NCI-H526 treated with DMSO at 0.1 percent for 48 hours (cell line): Measurements from ENCODE around the gene SLC1A4.
"Not testable (repeated sequence)": the region's sequence is repeated elsewhere in the genome, so short reads cannot be mapped to it uniquely, and the experiment has no call there.

ENCODE experiments used
- DNase-seq: peaks from one replicate; lab custom pipeline; 2025; lab: John Stamatoyannopoulos, UW

SLC1A4 gene

DNA sequence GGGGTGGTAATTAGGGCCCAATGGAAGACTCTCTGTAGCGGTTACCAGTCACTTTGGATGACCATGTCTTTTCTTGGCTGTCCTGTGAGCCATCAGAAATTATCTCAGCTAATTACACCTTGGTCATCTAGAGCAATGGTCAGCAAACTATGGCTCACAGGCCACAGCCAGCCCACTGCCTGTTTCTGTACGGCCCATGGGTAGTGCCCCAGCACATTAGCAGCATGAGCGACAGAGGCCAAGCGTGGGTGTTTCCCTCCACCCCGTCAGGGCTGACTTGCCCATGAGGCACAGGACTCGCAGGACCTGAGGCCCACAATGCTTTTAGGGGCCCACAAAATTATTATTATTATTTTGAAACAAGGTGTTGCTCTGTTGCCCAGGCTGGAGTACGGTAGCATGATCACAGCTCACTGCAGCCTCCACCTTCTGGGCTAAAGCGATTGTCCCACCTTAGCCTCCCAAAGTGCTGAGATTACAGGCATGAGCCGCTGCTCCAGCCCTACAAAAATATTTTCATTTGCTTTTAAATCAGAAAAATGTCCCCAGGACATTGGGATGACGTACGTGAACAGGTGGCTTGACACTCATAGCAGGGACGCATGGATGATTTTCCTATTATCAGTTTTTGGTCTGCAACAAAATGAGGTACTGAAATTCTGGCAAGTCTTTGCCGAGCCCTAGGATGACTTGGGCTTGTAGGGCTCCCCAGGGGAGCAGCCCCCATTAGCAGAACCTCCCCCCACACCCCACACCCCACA lies 37.7 kb downstream of the SLC1A4 start:
- no peak for DNase-seq

DNA sequence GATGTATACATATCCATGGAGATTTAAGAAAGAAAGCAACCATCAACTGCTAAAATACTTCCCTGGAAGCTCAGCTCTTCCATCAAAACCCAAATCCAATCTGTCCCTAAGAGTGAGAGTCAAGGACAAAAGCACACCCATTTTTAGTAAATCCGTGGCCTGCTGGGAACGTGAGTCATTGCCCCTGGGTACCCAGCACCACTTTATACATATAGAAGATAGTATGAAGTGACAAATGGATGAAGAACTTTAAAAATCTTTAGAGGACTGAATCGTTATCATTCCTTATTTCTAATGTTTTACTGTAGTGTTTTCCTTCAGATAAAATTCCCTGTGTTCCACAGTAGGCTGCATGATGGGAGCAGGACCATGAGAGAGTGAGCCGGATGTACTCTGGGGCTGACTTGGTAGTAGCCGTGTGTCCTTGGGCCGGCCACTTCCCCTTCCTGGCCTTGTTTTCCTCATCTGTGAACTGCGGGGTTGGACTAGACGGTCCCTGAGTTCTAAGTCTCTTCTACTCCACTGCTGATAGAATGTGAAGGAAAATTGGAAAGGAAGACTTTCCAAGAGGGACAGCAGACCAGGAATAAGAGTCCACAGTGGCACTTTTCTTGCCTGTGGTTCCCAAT lies 38.5 kb downstream of the SLC1A4 start:
- DNase-seq = no peak

DNA sequence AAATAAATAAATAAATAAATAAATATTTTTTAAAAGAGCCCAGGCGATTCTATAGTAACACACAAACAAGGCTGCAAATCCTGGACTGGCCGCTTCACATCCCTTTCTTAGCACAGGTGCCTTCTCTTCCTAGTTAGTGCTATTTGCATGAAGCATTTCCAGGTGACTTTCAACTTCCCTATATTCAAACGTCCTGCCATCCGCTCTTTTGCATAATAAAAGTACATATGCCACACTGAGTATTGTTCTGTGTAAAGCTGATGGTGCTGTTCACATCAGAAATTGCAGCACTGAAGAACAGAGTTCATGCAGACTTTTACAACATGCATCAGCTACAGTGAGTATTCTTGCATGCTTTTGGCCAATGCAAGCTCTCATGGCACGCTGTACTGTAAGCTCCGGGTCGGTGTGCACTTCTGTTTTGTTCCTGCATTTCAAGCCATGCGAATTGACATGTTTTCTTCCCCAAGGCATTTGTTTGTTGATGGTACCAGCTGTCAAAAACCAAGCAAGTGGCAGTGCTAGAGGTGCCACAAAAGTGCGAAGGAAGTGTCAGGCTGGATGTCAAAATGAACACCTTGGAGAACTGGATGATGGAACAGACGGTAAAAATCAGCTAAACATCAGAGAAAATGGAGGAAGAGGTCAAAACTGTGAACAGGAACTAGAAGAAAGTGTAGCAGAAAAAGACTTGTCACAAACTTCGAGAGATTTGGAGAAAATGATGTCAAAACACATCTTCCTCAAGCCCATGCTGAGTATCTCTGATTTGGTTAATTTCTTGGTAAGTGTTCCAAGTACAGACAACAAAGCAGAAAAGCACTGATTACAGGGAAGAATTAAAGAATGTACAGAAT lies 41.5 kb downstream of the SLC1A4 start:
- peak; percentile 97 for DNase-seq

DNA sequence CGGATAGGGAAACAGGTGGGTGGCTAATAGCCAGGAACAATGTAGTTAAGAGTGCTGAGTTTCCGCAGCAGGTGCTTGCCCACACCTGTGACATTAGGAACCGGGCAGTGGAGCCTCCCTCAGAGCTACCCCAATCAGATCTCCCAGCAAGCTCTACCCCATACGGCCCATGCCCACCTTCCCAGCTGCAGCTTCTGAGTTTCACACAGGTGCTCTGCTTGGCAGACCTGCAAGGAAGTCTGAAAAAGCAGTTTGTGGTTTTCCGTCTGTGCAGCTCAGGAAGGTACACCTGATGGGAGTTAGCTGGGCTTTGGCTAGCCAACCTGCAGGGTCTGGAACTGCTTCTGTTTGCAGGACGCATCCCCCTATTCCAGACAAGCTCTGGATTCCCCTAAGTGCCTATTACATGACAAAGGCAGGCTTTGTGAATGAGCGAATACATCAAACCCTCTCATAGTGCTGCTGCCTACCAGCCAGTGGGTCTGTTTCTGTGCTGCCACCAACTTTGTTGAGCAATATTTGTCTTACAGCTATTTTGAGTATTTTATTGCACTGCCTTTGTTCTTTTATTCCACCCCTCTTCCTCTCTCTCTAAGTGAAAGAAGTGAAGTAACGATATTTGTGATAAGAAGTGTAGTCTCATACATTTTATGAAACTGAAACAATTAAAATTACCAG lies 42.3 kb downstream of the SLC1A4 start:
- peak; percentile 64 for DNase-seq

DNA sequence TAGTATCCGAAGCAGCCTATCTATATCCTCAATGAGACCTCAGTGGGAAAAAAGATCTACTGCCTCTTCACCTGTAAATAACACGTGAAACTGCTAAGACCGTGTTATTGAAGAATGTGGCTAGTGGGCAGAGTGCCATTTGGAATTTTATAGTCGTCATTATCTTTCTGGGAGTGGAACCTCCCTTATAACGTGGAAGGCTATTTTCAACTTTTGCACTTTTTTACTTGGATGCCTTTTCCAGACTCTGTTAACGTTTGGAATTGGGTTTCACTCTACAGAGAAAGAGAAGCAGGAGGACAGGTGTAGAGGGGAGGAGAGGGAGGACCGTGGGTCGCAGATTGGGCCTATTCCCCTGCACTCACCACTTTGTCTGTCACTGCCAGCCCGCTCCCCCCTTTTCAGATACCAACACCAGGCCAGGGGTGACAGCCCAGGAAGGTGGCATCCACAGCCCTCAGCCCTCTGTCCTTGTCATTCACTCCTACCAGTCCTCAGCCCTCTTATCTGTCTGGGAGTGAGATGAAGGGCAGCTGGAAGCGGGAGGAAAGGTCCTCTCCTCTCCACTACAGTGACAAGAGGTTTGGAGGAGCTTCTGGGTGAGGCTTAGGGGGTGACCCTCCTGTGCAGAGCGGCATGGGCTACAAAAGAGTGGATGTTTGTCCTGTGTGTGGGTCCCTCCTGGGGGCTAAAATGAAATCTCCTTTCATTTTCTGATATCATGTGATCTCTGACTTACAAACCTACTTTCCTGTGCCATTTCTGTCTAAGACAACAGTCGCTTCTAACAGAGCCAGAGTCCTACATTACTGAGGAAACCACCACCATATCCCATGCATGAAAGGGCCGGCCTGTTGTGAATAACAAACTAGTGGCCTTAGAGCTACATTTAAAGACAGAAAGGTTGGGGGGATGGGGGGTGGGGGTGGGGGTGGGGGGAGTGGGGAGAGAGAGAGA lies 43.1 kb downstream of the SLC1A4 start:
- DNase-seq = no peak

DNA sequence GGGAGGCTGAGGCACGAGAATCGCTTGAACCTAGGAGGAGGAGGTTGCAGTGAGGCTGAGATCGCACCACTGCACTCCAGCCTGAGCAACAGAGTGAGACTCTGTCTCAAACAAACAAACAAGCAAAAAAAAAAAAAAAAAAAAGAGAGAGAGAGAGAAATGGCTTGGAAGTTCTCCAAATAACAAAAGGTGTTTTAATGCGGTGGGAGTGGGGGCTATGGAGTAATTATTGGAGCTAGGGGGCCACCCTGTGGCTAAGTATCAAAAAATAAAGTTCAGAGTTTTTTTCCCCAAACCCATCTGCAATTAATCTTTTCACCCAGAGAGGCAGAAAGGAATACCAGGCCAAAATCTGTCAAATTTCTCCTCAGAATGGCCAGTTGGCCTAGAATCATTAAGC lies 44.0 kb downstream of the SLC1A4 start:
- peak; percentile 13 for DNase-seq

DNA sequence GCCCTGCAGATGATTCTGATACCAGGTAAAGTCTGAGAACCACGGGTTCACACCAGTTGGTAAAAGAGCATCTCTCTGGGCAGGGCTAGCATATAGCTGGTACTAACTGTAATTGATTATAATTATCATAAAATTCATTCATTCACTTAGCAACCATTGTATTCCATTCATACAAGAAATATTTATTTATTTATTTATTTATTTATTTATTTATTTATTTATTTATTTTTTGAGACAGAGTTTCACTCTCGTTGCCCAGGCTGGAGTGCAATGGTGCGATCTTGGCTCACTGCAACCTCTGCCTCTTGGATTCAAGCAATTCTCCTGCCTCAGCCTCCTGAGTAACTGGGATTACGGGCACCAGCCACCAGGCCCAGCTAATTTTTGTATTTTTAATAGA lies 44.5 kb downstream of the SLC1A4 start:
- not testable (repeated sequence) for DNase-seq

DNA sequence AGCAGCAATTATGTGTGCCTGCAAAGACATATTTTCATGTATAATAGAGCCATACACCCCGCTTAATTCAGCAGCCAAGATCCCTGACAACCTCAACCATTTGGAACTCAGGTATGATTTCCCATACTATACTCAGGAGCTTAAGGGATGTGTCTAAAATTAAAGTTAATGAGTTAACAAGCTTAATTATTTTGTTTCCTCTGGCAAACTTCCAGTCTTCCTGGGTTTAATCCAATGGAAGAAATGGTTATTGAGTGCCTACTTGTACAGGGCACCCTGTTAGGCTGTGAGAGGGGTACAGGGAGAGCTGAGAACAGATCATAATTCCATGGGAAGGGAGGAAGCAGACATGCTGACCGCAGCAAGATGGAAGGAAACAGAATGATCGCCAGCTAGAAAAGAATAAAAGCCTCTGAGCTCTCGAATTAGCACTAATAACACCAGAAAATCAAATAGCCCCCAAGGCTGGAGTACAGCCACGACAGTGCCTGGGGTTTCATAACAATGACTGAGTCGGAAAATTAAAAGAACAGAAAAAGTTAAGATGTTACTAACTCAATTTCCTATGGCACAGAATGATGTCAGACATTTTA lies 46.2 kb downstream of the SLC1A4 start:
- no peak for DNase-seq

DNA sequence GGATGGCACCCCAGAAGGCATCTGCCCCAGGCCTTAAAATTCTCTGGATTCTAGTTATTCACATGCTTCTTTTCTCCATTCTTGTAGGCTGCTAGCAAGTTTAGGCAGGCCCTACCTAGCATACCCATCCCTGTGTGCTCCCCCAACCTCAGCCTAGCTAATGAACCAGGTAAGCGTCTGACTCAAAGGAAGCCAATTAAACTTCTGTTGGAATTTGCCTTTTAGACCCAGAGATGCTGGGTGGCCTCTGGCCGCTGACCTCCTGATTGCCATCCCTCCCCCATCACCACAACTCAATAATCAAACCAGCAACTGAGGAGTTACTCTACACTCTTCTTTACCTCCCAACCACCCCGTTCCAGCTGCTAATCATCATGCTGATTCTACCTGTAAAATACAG lies 48.0 kb downstream of the SLC1A4 start:
- no peak for DNase-seq

DNA sequence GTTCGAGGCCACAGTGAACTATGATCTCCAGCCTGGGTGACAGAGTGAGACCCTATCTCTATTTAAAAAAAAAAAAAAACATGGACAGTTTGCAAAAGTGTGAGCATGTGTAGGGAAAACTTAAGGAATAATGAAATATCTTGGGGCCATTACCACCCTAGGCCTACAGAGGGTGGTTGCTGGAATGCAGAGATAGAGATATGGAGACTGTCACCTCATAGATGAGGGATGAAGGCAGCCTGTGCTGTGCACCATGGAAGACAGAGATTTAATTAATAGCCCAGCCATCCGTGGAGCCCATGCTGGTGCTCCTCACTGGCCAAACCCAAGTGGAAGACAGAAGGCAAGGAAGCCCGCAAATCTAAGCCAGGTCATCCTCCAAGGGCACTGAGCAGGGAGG lies 50.4 kb downstream of the SLC1A4 start:
- no peak for DNase-seq

DNA sequence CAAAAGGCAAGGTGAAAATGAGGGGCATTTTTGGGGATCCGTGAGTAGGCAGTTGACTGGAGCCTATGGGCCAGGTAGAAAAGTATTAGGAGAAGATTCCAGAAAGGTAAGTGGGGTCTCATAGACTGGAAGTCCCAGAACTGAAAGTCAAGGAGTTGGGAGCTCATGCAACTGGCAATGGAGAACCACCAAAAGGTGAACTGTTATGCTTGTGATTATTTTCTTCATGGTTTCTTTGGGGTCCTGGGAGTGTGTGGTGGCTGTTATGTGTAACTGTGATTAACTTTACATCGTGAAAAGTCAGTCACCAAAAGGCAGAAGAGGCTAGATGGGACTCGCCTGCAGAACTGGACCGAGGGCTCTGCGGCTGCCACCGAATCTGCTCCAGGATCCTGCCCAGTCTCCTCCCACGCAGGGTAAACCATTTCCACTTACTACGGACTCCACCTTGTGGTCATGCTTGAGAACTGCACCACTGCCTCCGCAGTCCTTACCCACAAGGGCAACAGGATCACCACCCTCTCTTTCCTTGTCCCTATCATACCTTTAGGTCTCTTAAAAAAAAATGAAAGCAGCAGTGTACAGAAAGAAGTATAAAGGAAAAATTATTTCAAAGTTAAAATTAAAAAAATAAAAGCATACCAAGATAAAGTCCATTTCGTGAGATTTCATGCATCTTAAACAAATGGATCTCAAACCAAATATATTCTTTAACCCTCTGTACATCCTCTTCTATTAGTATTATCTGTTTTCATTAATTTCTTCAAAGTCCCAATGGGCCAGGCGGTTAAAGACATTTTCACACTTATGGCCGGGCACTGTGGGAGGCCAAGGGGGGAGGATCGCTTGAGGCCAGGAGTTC lies 51.4 kb downstream of the SLC1A4 start:
- peak; percentile 71 for DNase-seq

DNA sequence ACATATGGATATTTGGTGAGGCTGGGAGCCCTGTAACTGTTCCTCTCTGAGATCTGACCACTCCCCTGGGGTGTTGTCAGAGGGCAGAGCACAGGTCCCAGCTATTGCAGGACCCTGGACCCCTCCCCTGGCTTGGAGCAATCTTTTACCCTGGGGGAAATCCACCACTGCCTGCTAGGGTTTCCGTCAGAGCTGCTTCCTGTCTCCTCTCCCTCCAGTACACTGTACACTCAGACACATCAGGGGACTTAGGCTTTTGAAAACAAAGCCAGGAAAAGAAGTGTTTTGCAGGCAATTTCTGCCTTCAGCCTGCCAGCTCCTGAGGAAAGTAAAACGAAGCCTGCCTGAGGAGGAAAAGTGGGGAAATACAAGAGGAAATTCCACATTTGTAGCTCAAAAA lies 53.8 kb downstream of the SLC1A4 start:
- no peak for DNase-seq

DNA sequence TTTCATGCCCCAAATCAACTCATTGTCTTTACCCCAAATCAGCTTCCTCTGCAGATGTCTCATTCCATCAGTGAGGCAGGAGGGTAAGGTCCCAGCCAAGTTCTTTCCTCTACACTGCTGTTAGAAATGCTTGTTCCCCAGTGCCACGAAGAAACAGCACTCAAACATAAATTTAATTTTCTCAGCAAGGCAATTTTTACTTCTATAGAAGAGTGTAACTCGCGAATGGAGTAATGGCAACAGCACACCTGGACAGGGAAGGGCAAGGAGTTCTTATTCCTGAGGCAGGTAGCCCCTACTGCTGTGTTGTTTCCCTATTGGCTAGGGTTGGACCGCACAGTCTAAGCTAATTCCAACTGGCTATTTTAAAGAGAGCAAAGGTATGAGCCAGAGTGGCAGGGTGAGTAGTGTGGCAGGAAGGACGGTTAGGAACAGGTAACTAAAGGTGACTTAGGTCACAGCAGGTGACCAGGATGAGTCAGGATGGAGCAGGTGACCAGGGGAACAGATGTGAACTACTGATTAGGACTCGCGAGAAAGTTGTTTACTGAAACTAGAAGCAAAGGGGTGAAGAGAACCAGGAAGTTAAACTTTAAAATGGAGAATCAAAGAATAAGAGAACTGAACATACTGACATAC lies 55.0 kb downstream of the SLC1A4 start:
- no peak for DNase-seq

DNA sequence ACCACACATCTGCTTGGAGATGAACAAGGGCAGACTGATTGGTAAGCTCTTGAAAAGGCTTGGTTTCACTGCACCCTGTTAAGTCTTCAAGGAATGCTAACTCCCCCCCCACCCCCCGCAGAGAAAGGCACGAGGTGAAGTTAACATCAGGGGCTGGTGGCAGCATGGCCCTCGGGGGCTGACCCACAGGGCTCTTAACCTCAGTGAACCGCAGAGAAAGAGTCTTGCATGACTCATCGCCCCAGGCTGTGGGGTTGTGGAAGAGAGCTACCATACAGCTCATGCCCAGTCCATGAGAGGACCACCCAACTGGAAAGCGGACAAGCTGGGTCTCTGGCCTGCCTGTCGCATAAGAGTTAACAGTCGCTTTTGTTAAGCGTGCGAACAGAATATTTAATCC lies 56.5 kb downstream of the SLC1A4 start:
- DNase-seq = no peak

DNA sequence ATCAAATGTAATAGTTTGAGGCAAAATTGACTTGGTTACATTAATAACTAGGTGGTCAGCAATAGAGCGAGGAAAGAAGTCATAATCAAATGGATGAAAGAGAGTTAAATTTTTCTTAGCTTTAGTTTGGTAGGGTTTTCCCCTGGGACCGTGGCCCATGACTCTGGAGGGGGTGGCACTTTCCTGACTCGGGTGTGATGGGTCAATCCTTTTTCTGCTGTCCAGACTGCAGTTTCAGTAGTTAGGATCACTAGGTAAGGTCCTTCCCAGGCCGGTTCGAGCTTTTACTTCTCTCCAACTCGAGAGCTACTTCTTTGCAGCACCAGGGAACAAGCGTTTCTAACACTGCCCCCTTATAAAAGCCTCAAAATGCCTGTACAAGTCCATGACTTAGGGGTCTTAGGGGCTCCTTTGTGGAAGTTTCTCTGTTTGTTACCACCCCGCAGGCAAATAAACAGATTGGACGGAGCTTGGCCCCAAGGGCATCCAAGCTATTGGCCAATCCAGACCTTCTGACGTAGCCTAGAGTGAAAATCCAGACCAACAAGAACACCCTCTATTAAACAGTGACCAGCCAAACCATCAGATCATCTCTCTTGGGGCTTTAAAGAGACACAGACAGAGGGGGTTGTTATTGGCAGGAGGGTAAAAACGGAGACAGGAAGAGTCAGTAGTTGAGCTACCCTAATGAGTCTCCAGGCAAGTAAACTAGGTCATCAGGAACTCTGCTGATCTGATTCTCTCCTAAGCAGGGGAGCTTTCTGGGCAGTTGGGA lies 57.6 kb downstream of the SLC1A4 start:
- DNase-seq = no peak

DNA sequence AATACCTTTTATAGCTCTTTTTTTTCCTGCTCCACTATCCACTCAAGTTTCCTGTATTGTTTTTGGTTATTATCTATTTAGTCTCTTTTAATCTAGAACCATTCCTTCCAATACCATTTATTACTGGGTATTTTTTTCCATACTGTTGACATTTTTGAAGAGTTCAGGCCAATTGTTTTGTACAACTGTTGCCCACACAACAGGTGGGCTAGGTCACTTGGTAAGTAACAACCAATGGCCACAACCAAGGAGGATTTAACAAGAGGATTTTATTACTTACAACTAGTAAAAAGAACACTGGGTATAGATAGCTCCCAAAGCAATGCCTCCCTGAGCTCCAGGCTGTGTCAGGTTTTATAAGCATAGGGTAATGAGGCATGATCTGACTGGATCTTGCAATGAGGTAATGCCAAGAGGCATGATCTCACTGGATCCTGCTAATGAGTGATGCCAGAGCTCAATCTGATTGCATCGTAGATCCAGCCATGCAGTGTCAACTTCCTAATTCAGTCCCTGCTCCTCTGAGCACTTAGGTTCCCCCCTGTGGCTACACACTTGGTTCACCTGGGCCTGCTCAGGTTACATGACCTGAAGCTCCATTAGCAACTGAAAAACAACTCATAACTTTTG lies 59.9 kb downstream of the SLC1A4 start:
- no peak for DNase-seq

DNA sequence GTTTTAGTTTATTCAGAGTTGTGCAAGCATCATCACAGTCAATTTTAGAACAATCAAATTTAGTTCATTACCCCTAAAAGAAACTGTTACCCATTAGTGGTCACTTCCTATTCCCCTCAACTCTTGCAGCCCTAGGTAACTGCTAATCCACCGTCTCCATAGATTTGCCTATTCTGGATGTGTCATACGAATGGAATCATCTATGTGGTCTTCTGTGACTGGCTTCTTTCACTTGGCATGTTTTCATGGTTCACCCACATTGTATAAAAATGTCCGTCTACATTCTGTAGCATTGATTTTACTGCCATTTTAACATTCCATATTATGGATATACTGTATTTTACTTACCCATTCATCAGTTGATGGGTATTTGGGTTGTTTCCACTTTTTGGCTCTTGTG lies 61.7 kb downstream of the SLC1A4 start:
- DNase-seq = no peak

DNA sequence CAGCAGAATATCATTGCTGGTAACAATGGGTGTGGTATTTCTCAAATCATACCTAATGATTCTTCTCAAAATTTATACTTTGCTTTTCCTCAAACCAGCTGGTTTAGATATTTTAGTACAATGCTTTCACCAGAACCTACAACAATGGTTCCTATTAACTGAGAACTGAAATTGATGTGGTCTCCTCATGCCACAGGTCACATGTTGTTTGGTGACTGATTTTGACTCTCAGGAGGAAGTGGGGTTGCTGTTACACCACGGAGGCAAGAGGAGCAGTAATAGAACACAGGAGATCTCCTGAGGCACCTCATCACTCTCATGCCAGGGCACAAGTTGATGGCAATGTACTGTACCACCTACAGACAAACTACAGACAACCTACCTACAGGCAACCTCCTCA lies 64.0 kb downstream of the SLC1A4 start:
- DNase-seq = no peak
